GM12875 (cell line): ENCODE measurements around the gene ST8SIA5.

Experiments used
- H3K4me3 ChIP-seq: one replicate; pipeline ENCODE4 v1.5.1; 2011; ENCODE audit warnings: low read depth, low read length, control low read depth
- CTCF ChIP-seq: IDR thresholded peaks from 2 replicates; pipeline ENCODE4 v1.5.1; 2011; ENCODE audit warnings: low read depth, mild to moderate bottlenecking, control low read depth, inconsistent platforms, low read length, moderate library complexity, borderline replicate concordance; ENCODE audit not compliant: insufficient read depth

ST8SIA5 gene

GRCh38 chr18:46732201-46732600 lies 24.7 kb downstream of the ST8SIA5 start:
- TF ChIP-seq CTCF = no peak
- no peak overlapping the region for H3K4me3 ChIP-seq

GRCh38 chr18:46731316-46731715 lies 25.5 kb downstream of the ST8SIA5 start:
- no peak overlapping the region for H3K4me3 ChIP-seq
- no peak for TF ChIP-seq CTCF

GRCh38 chr18:46728219-46728930 lies 28.5 kb downstream of the ST8SIA5 start:
- TF ChIP-seq CTCF = no peak

GRCh38 chr18:46727177-46727576 lies 29.7 kb downstream of the ST8SIA5 start:
- no peak for TF ChIP-seq CTCF
- H3K4me3 ChIP-seq = no peak overlapping the region

More at GRCh38 chr18:46728219-46728930, 28.5 kb downstream of the ST8SIA5 start:
- H3K4me3 ChIP-seq = no peak overlapping the region

- no peak overlapping the region for H3K4me3 ChIP-seq
- TF ChIP-seq CTCF = no peak
Observed at GRCh38 chr18:46725310-46725709, 31.5 kb downstream of the ST8SIA5 start.

GRCh38 chr18:46723856-46724415 lies 32.9 kb downstream of the ST8SIA5 start:
- no peak overlapping the region for H3K4me3 ChIP-seq
- no peak for TF ChIP-seq CTCF

GRCh38 chr18:46722051-46722450 lies 34.8 kb downstream of the ST8SIA5 start:
- H3K4me3 ChIP-seq = no peak overlapping the region
- TF ChIP-seq CTCF = no peak
